Naive thymus-derived CD4-positive, alpha-beta T cell (primary cell): Measurements from ENCODE around the gene ARF4. TPM values are rescaled to one million over a fixed set of nuclear protein-coding genes. Genes with fewer than 3 reads are reported as not detected.
"Not testable (repeated sequence)": the region's sequence is repeated elsewhere in the genome, so short reads cannot be mapped to it uniquely, and the experiment has no call there.

Experiments used
- ATAC-seq: fragments of 150-1000 bp; cut with Tn5 transposase; 2 replicates; pipeline ENCODE4 v1.10.0; 2021; ENCODE audit warnings: mild to moderate bottlenecking, moderate library complexity
- CTCF ChIA-PET: fragments of 350-600 bp; sonication (Branson Sonifier 250); formaldehyde crosslinking; loops from one replicate; lab custom pipeline; 2021; ENCODE audit warnings: antibody characterized with exemption; lab: Charles Lee
- POLR2A ChIA-PET: fragments of 350-600 bp; sonication (Branson Sonifier 250); formaldehyde crosslinking; loops from one replicate; lab custom pipeline; 2021; ENCODE audit warnings: antibody characterized with exemption, inconsistent platforms; lab: Charles Lee
- DNase-seq, 9 donors: peaks; one replicate each; pipeline versions ENCODE4 v3.0.0 to v3.0.0-alpha.2; 2020 to 2022; ENCODE audit warnings: mixed read lengths in 1 of 9
- H3K27ac ChIP-seq: one replicate; pipeline ENCODE4 v1.7.0; 2013; ENCODE audit warnings: mild to moderate bottlenecking, low read depth, low read length, moderate library complexity
- H3K27me3 ChIP-seq, 2 donors: one replicate each; pipeline ENCODE4 v1.7.0; 2013; ENCODE audit warnings: low read length in 2 of 2, mild to moderate bottlenecking in 2 of 2, moderate library complexity in 2 of 2; ENCODE audit not compliant: control insufficient read depth in 2 of 2, insufficient read depth in 2 of 2
- H3K36me3 ChIP-seq, 3 experiments: 1 replicate in 2 of 3; 2 replicates in 1 of 3; pipeline ENCODE4 v1.7.0; 2013; ENCODE audit warnings: low read length in 3 of 3, mild to moderate bottlenecking in 3 of 3, moderate library complexity in 1 of 3; ENCODE audit not compliant: insufficient read depth in 3 of 3, control insufficient read depth in 2 of 3
- H3K4me1 ChIP-seq, 2 donors: one replicate each; pipeline ENCODE4 v1.7.0; 2013; ENCODE audit warnings: low read length in 2 of 2, mild to moderate bottlenecking in 2 of 2, moderate library complexity in 1 of 2; ENCODE audit not compliant: control insufficient read depth in 2 of 2, insufficient read depth in 2 of 2
- H3K4me3 ChIP-seq: 2 replicates; pipeline ENCODE4 v1.7.0; 2013; ENCODE audit warnings: mild to moderate bottlenecking, low read length
- H3K9me3 ChIP-seq, 3 experiments: 1 replicate in 2 of 3; 2 replicates in 1 of 3; pipeline ENCODE4 v1.7.0; 2013; ENCODE audit warnings: low read length in 3 of 3; ENCODE audit not compliant: control insufficient read depth in 2 of 3
- H3K27ac Mint-ChIP-seq, 9 donors: one replicate each; pipeline ENCODE4 v1.8.0; 2020 to 2022; ENCODE audit warnings: mixed read lengths in 9 of 9, mild to moderate bottlenecking in 8 of 9, moderate library complexity in 5 of 9, inconsistent platforms in 2 of 9
- H3K27me3 Mint-ChIP-seq, 5 donors: one replicate each; pipeline ENCODE4 v1.8.0; 2021 to 2022; ENCODE audit warnings: mixed read lengths in 5 of 5, mild to moderate bottlenecking in 1 of 5
- H3K36me3 Mint-ChIP-seq, 5 donors: one replicate each; pipeline ENCODE4 v1.8.0; 2020 to 2022; ENCODE audit warnings: mixed read lengths in 5 of 5, mild to moderate bottlenecking in 3 of 5, inconsistent platforms in 1 of 5
- H3K4me1 Mint-ChIP-seq, 7 donors: one replicate each; pipeline ENCODE4 v1.8.0; 2020 to 2022; ENCODE audit warnings: mixed read lengths in 7 of 7, mild to moderate bottlenecking in 3 of 7, inconsistent platforms in 1 of 7
- H3K4me3 Mint-ChIP-seq, 10 donors: one replicate each; pipeline ENCODE4 v1.8.0; 2020 to 2022; ENCODE audit warnings: mild to moderate bottlenecking in 10 of 10, mixed read lengths in 10 of 10, moderate library complexity in 6 of 10, inconsistent platforms in 2 of 10
- H3K9me3 Mint-ChIP-seq, 11 donors: one replicate each; pipeline ENCODE4 v1.8.0; 2020 to 2022; ENCODE audit warnings: mixed read lengths in 11 of 11, mild to moderate bottlenecking in 4 of 11, inconsistent platforms in 1 of 11, moderate library complexity in 1 of 11
- intact Hi-C, 2 donors: fragments of 100-400 bp; cut with micrococcal nuclease; formaldehyde crosslinking; loops; one replicate each; pipeline ENCODE4 v1.15.1; 2023
- polyA plus RNA-seq, 2 donors: library from polyadenylated mRNA; unstranded; fragments of 300-500 nt; fragmentation: Illumina TruSeq; gene quantifications; one replicate each; pipeline ENCODE4 v1.2.3, GENCODE V29; 2021
- total RNA-seq, 6 experiments: library from RNA in 5 of 6; stranded (reverse) in 5 of 6; gene quantifications; 1 replicate in 5 of 6; 2 replicates in 1 of 6; pipeline ENCODE4 v1.2.3 and lab custom pipeline; 2021 to 2026

ARF4 gene
- total and polyA plus RNA-seq, 7 experiments from 2014 or later, result 50.9 to 130 (median 63.4) TPM

- H3K27me3 Mint-ChIP-seq, result no peaks in the 10 kb centered on the region
- H3K9me3 ChIP-seq, result no peaks in the 10 kb centered on the region
- intact Hi-C loops, result no loop called here
- H3K4me1 ChIP-seq, result no peaks in the 10 kb centered on the region
- H3K36me3 ChIP-seq, result peaks cover 9 to 44% (median 28%) of the 10 kb centered on the region in 3 experiments
- H3K27me3 ChIP-seq, result no peaks in the 10 kb centered on the region
- ChIA-PET POLR2A (no interaction called here), CTCF (no interaction called here)
- no peak for ATAC-seq
- no peak overlapping the region for H3K4me3 ChIP-seq
- no peak overlapping the region for H3K27ac ChIP-seq
- H3K36me3 Mint-ChIP-seq, result peaks cover 0 to 46% (median 28%) of the 10 kb centered on the region in 5 donors
- peak overlapping the region in 1 of 9 donors; percentile 10 for H3K27ac Mint-ChIP-seq
- no peak for DNase-seq
- H3K9me3 Mint-ChIP-seq, result no peaks in the 10 kb centered on the region
- no peak overlapping the region for H3K4me3 Mint-ChIP-seq
- no peaks in the 10 kb centered on the region for H3K4me1 Mint-ChIP-seq
Observed at GRCh38 chr3:57624801-57625200, 27.7 kb upstream of the ARF4 start.

GRCh38 chr3:57622362-57622761, 25.2 kb upstream of the ARF4 start:
- Mint-ChIP-seq H3K27ac (peak overlapping the region in 5 of 9 donors; percentile 1 to 62 (median 24)), H3K9me3 (no peaks in the 10 kb centered on the region), H3K36me3 (peaks cover 0 to 32% (median 18%) of the 10 kb centered on the region in 5 donors)

GRCh38 chr3:57617739-57618138, 20.6 kb upstream of the ARF4 start:
- H3K4me3 Mint-ChIP-seq, result no peak overlapping the region
- intact Hi-C loops, result no loop called here
- no peak overlapping the region for H3K27ac ChIP-seq
- no peak for DNase-seq
- H3K4me1 ChIP-seq, result no peaks in the 10 kb centered on the region
- H3K9me3 Mint-ChIP-seq, result no peaks in the 10 kb centered on the region
- H3K36me3 ChIP-seq, result no peaks in the 10 kb centered on the region
- ChIA-PET POLR2A (no interaction called here), CTCF (no interaction called here)
- no peaks in the 10 kb centered on the region for H3K27me3 ChIP-seq
- H3K4me3 ChIP-seq, result no peak overlapping the region
- H3K4me1 Mint-ChIP-seq, result no peaks in the 10 kb centered on the region
- peaks cover 0 to 23% (median 7%) of the 10 kb centered on the region in 5 donors for H3K36me3 Mint-ChIP-seq
- no peaks in the 10 kb centered on the region for H3K27me3 Mint-ChIP-seq
- no peaks in the 10 kb centered on the region for H3K9me3 ChIP-seq
- no peak overlapping the region for H3K27ac Mint-ChIP-seq
- no peak for ATAC-seq

More at GRCh38 chr3:57622362-57622761, 25.2 kb upstream of the ARF4 start:
- H3K36me3 ChIP-seq, result peaks cover 7 to 22% (median 12%) of the 10 kb centered on the region in 3 experiments
- ChIA-PET POLR2A (interaction anchor here (0.6 kb wide), 1 partner anchor 20 kb away, joined by 6 read pairs; no protein-coding TSS in a partner anchor), CTCF (no interaction called here)
- no peak overlapping the region for H3K4me3 ChIP-seq
- Mint-ChIP-seq H3K4me1 (no peaks in the 10 kb centered on the region), H3K4me3 (no peak overlapping the region), H3K27me3 (no peaks in the 10 kb centered on the region)
- no peaks in the 10 kb centered on the region for H3K9me3 ChIP-seq
- H3K4me1 ChIP-seq, result no peaks in the 10 kb centered on the region
- H3K27ac ChIP-seq, result no peak overlapping the region
- intact Hi-C loops, result no loop called here
- no peak for ATAC-seq
- H3K27me3 ChIP-seq, result no peaks in the 10 kb centered on the region
- no peak for DNase-seq

- DNase-seq, result no peak
- no peak overlapping the region for H3K27ac ChIP-seq
- Mint-ChIP-seq H3K27ac (peak overlapping the region in 1 of 9 donors; percentile 56), H3K27me3 (no peaks in the 10 kb centered on the region), H3K36me3 (peaks cover 0 to 27% (median 4%) of the 10 kb centered on the region in 5 donors), H3K4me3 (no peak overlapping the region), H3K4me1 (peaks cover 0 to 4% (median 0%) of the 10 kb centered on the region in 7 donors), H3K9me3 (peaks cover 0 to 9% (median 4%) of the 10 kb centered on the region in 11 donors)
- H3K36me3 ChIP-seq, result no peaks in the 10 kb centered on the region
- POLR2A ChIA-PET, result no interaction called here
- H3K27me3 ChIP-seq, result no peaks in the 10 kb centered on the region
- H3K4me3 ChIP-seq, result no peak overlapping the region
- CTCF ChIA-PET, result no interaction called here
- no peaks in the 10 kb centered on the region for H3K9me3 ChIP-seq
- intact Hi-C loops, result no loop called here
- H3K4me1 ChIP-seq, result no peaks in the 10 kb centered on the region
- no peak for ATAC-seq
Observed at GRCh38 chr3:57616233-57616632, 19.1 kb upstream of the ARF4 start.

- H3K27me3 Mint-ChIP-seq, H3K4me3 Mint-ChIP-seq, ATAC-seq, H3K36me3 ChIP-seq, CTCF ChIA-PET, H3K9me3 ChIP-seq, H3K27ac ChIP-seq, H3K4me3 ChIP-seq, H3K27ac Mint-ChIP-seq, H3K4me1 Mint-ChIP-seq, POLR2A ChIA-PET, H3K4me1 ChIP-seq, intact Hi-C loops, H3K27me3 ChIP-seq, DNase-seq: not testable (repeated sequence)
- Mint-ChIP-seq H3K9me3 (peaks cover 7 to 34% (median 20%) of the 10 kb centered on the region in 11 donors), H3K36me3 (peaks cover 9 to 49% (median 25%) of the 10 kb centered on the region in 5 donors)
Observed at GRCh38 chr3:57611870-57612269, 14.7 kb upstream of the ARF4 start.

- Mint-ChIP-seq H3K4me1 (peaks cover 3 to 8% (median 6%) of the 10 kb centered on the region in 7 donors), H3K36me3 (peaks cover 9 to 59% (median 42%) of the 10 kb centered on the region in 5 donors), H3K27ac (peak overlapping the region in 1 of 9 donors; percentile 38), H3K9me3 (peaks cover 7 to 40% (median 21%) of the 10 kb centered on the region in 11 donors), H3K4me3 (no peak overlapping the region), H3K27me3 (no peaks in the 10 kb centered on the region)
- H3K4me3 ChIP-seq, result no peak overlapping the region
- ATAC-seq (no peak), DNase-seq (no peak)
- intact Hi-C loops, result no loop called here
- no peak overlapping the region for H3K27ac ChIP-seq
- ChIA-PET CTCF (no interaction called here), POLR2A (no interaction called here)
- no peaks in the 10 kb centered on the region for H3K27me3 ChIP-seq
- no peaks in the 10 kb centered on the region for H3K4me1 ChIP-seq
- H3K36me3 ChIP-seq, result no peaks in the 10 kb centered on the region
- H3K9me3 ChIP-seq, result peaks cover 0 to 4% (median 0%) of the 10 kb centered on the region in 3 experiments
Observed at GRCh38 chr3:57605683-57606082, 8.5 kb upstream of the ARF4 start.

- Mint-ChIP-seq H3K36me3 (peaks cover 9 to 53% (median 38%) of the 10 kb centered on the region in 5 donors), H3K4me1 (peaks cover 5 to 8% (median 7%) of the 10 kb centered on the region in 7 donors), H3K9me3 (peaks cover 7 to 33% (median 17%) of the 10 kb centered on the region in 11 donors), H3K27me3 (no peaks in the 10 kb centered on the region), H3K4me3 (no peak overlapping the region), H3K27ac (peak overlapping the region in 1 of 9 donors; percentile 38)
- H3K9me3 ChIP-seq, result peaks cover 0 to 4% (median 0%) of the 10 kb centered on the region in 3 experiments
- no peaks in the 10 kb centered on the region for H3K36me3 ChIP-seq
- DNase-seq (no peak), ATAC-seq (no peak)
- no peak overlapping the region for H3K27ac ChIP-seq
- ChIA-PET CTCF (no interaction called here), POLR2A (no interaction called here)
- intact Hi-C loops, result no loop called here
- no peaks in the 10 kb centered on the region for H3K27me3 ChIP-seq
- H3K4me3 ChIP-seq, result no peak overlapping the region
- no peaks in the 10 kb centered on the region for H3K4me1 ChIP-seq
Observed at GRCh38 chr3:57604971-57605370, 7.8 kb upstream of the ARF4 start.
